Large intestine (tissue), 3 donors: ENCODE measurements around the gene CLEC4G. TPM values are rescaled to one million over a fixed set of nuclear protein-coding genes. Genes with fewer than 3 reads are reported as not detected.
A peak's percentile ranks its signal among the peaks of the same experiment; 100 is the strongest.

ENCODE experiments used
- DNase-seq, 2 donors: peaks; one replicate each; pipeline versions ENCODE4 v3.0.0 to v3.0.0-alpha.2; 2013
- H3K27ac ChIP-seq: one replicate; pipeline ENCODE4 v1.5.1; 2013; ENCODE audit warnings: low read length
- H3K27me3 ChIP-seq: 2 replicates; pipeline ENCODE4 v1.6.1; 2013; ENCODE audit warnings: low read length; ENCODE audit not compliant: control insufficient read depth, insufficient read depth
- H3K36me3 ChIP-seq: 2 replicates; pipeline ENCODE4 v1.6.1; 2013; ENCODE audit warnings: low read length; ENCODE audit not compliant: control insufficient read depth, insufficient read depth
- H3K4me1 ChIP-seq: one replicate; pipeline ENCODE4 v1.6.1; 2013; ENCODE audit warnings: low read length; ENCODE audit not compliant: control insufficient read depth, insufficient read depth
- H3K4me3 ChIP-seq: one replicate; pipeline ENCODE4 v1.5.1; 2013; ENCODE audit warnings: low read length
- H3K9me3 ChIP-seq: one replicate; pipeline ENCODE4 v1.6.1; 2013; ENCODE audit warnings: mild to moderate bottlenecking, low read depth, low read length, moderate library complexity; ENCODE audit not compliant: control insufficient read depth
- WGBS: methylation state at CpG from one replicate; pipeline ENCODE4 v1.1.5; 2013; ENCODE audit warnings: low lambda C conversion rate; ENCODE audit not compliant: insufficient coverage; 5-methylcytosine and 5-hydroxymethylcytosine counted together
- polyA plus RNA-seq: library from polyadenylated mRNA; unstranded; fragments of 120-200 nt; gene quantifications from one replicate; pipeline ENCODE4 v1.2.1, GENCODE V29; 2013

The CLEC4G gene
- polyA plus RNA-seq, 1 donor, result 0.57 TPM

- Histone ChIP-seq H3K9me3 (no peaks in the 10 kb centered on the region), H3K27me3 (no peaks in the 10 kb centered on the region), H3K27ac (no peak overlapping the region), H3K4me1 (no peaks in the 10 kb centered on the region), H3K4me3 (no peak overlapping the region), H3K36me3 (no peaks in the 10 kb centered on the region)
- no CpG with 5 or more reads among the region's 24 CpGs for WGBS
- DNase-seq, result peak in 1 of 2 donors; percentile 10
Observed at GRCh38 chr19:7705387-7706187, 26.3 kb downstream of the CLEC4G start.

- Histone ChIP-seq H3K27me3 (peaks cover 2% of the 10 kb centered on the region), H3K4me3 (no peak overlapping the region), H3K27ac (no peak overlapping the region), H3K36me3 (no peaks in the 10 kb centered on the region), H3K4me1 (no peaks in the 10 kb centered on the region), H3K9me3 (no peaks in the 10 kb centered on the region)
- DNase-seq, result no peak
- WGBS, result no CpG with 5 or more reads among the region's 6 CpGs
Observed at GRCh38 chr19:7704280-7705060, 27.4 kb downstream of the CLEC4G start.

GRCh38 chr19:7703332-7703731 is 28.6 kb downstream of the CLEC4G start:
- no peaks in the 10 kb centered on the region for H3K36me3 ChIP-seq
- H3K27me3 ChIP-seq, result peaks cover 7% of the 10 kb centered on the region
- no peak for DNase-seq
- H3K9me3 ChIP-seq, result no peaks in the 10 kb centered on the region
- no peak overlapping the region for H3K27ac ChIP-seq
- no peak overlapping the region for H3K4me3 ChIP-seq
- WGBS, result no CpG with 5 or more reads among the region's 8 CpGs
- H3K4me1 ChIP-seq, result no peaks in the 10 kb centered on the region

GRCh38 chr19:7701654-7702457 is 30.1 kb downstream of the CLEC4G start, which contains the start of gene FCER2:
TSS of gene FCER2 (minus strand) at chr19:7702131. CDS start at chr19:7699760, 2,371 bp downstream.
- DNase-seq, result no peak
- H3K9me3 ChIP-seq, result no peaks in the 10 kb centered on the region
- H3K4me3 ChIP-seq, result no peak within 1 kb of the TSS
- WGBS, result no CpG with 5 or more reads among the region's 20 CpGs
- no peaks in the 10 kb centered on the region for H3K4me1 ChIP-seq
- no peaks in the 10 kb centered on the region for H3K36me3 ChIP-seq
- no peak within 1 kb of the TSS for H3K27ac ChIP-seq
- H3K27me3 ChIP-seq, result peaks cover 10% of the 10 kb centered on the region

GRCh38 chr19:7701049-7701653 is 30.8 kb downstream of the CLEC4G start:
- Histone ChIP-seq H3K4me1 (no peaks in the 10 kb centered on the region), H3K4me3 (no peak overlapping the region), H3K27ac (no peak overlapping the region), H3K27me3 (peaks cover 10% of the 10 kb centered on the region), H3K9me3 (no peaks in the 10 kb centered on the region), H3K36me3 (no peaks in the 10 kb centered on the region)
- no peak for DNase-seq
- WGBS, result no CpG with 5 or more reads among the region's 12 CpGs

GRCh38 chr19:7699417-7700401 is 32.2 kb downstream of the CLEC4G start:
- Histone ChIP-seq H3K9me3 (no peaks in the 10 kb centered on the region), H3K36me3 (no peaks in the 10 kb centered on the region), H3K27me3 (peaks cover 10% of the 10 kb centered on the region), H3K4me1 (no peaks in the 10 kb centered on the region), H3K27ac (no peak overlapping the region), H3K4me3 (no peak overlapping the region)
- no peak for DNase-seq
- WGBS, result no CpG with 5 or more reads among the region's 15 CpGs

GRCh38 chr19:7699003-7699402 is 32.9 kb downstream of the CLEC4G start:
- H3K4me3 ChIP-seq, result no peak overlapping the region
- H3K36me3 ChIP-seq, result no peaks in the 10 kb centered on the region
- WGBS, result 83% methylated on average over 1 of the region's 2 CpGs
- H3K4me1 ChIP-seq, result no peaks in the 10 kb centered on the region
- H3K9me3 ChIP-seq, result no peaks in the 10 kb centered on the region
- peaks cover 10% of the 10 kb centered on the region for H3K27me3 ChIP-seq
- no peak overlapping the region for H3K27ac ChIP-seq
- DNase-seq, result no peak

- H3K36me3 ChIP-seq, result no peaks in the 10 kb centered on the region
- no peaks in the 10 kb centered on the region for H3K9me3 ChIP-seq
- H3K4me3 ChIP-seq, result no peak overlapping the region
- no peaks in the 10 kb centered on the region for H3K4me1 ChIP-seq
- no peak overlapping the region for H3K27ac ChIP-seq
- no peak for DNase-seq
- no CpG with 5 or more reads among the region's 11 CpGs for WGBS
- H3K27me3 ChIP-seq, result peaks cover 10% of the 10 kb centered on the region
Observed at GRCh38 chr19:7698583-7698982, 33.3 kb downstream of the CLEC4G start.

- Histone ChIP-seq H3K4me3 (no peak overlapping the region), H3K4me1 (no peaks in the 10 kb centered on the region), H3K9me3 (no peaks in the 10 kb centered on the region), H3K36me3 (no peaks in the 10 kb centered on the region), H3K27ac (no peak overlapping the region), H3K27me3 (peaks cover 10% of the 10 kb centered on the region)
- no CpG with 5 or more reads among the region's 10 CpGs for WGBS
- no peak for DNase-seq
Observed at GRCh38 chr19:7697721-7698287, 34.1 kb downstream of the CLEC4G start.
